ENCODE data around the gene DOCK9.

DNA sequence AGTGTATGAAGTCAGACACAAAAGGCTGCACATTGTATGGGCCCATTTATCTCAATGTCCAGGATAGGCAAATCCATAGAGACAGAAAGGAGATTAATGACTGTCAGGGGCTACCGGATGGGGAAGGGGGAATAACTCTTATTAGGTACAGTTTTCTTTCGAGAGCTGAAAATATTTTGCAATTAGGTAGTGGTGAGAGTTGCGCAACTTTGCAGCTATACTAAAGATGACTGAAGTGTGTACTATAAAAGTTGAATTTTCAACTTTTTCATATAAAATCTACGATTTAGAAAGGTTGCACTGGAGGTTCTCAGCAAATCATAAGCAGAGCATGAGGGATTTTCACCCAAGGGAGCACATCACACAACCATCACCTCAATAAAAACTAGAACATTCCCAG lies 209.3 kb downstream of the DOCK9 start:
- TF ChIP-seq, protein P1, sequence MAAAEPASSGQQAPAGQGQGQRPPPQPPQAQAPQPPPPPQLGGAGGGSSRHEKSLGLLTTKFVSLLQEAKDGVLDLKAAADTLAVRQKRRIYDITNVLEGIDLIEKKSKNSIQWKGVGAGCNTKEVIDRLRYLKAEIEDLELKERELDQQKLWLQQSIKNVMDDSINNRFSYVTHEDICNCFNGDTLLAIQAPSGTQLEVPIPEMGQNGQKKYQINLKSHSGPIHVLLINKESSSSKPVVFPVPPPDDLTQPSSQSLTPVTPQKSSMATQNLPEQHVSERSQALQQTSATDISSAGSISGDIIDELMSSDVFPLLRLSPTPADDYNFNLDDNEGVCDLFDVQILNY (CRISPR knock-in tag; IDR thresholded peaks at IDR 0.05) = no peak
- TF ChIP-seq, protein P2, sequence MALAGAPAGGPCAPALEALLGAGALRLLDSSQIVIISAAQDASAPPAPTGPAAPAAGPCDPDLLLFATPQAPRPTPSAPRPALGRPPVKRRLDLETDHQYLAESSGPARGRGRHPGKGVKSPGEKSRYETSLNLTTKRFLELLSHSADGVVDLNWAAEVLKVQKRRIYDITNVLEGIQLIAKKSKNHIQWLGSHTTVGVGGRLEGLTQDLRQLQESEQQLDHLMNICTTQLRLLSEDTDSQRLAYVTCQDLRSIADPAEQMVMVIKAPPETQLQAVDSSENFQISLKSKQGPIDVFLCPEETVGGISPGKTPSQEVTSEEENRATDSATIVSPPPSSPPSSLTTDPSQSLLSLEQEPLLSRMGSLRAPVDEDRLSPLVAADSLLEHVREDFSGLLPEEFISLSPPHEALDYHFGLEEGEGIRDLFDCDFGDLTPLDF (CRISPR knock-in tag; IDR thresholded peaks at IDR 0.05) = no peak
- TF ChIP-seq ZNF232 (CRISPR knock-in tag; IDR thresholded peaks at IDR 0.05) (no peak), JUN (CRISPR knock-in tag; IDR thresholded peaks at IDR 0.05) (no peak), ESRRA (CRISPR knock-in tag; IDR thresholded peaks at IDR 0.05; ENCODE audit: borderline replicate concordance) (no peak), ZNF423 (CRISPR knock-in tag; IDR thresholded peaks at IDR 0.05) (no peak), MXD4 (CRISPR knock-in tag; IDR thresholded peaks at IDR 0.05; ENCODE audit: borderline replicate concordance) (no peak)
- TF ChIP-seq, protein P3, sequence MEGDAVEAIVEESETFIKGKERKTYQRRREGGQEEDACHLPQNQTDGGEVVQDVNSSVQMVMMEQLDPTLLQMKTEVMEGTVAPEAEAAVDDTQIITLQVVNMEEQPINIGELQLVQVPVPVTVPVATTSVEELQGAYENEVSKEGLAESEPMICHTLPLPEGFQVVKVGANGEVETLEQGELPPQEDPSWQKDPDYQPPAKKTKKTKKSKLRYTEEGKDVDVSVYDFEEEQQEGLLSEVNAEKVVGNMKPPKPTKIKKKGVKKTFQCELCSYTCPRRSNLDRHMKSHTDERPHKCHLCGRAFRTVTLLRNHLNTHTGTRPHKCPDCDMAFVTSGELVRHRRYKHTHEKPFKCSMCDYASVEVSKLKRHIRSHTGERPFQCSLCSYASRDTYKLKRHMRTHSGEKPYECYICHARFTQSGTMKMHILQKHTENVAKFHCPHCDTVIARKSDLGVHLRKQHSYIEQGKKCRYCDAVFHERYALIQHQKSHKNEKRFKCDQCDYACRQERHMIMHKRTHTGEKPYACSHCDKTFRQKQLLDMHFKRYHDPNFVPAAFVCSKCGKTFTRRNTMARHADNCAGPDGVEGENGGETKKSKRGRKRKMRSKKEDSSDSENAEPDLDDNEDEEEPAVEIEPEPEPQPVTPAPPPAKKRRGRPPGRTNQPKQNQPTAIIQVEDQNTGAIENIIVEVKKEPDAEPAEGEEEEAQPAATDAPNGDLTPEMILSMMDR (IDR thresholded peaks at IDR 0.05) = no peak

Data from WTC11 (cell line).